WTC11 (cell line): Measurements from ENCODE around the gene SDK2. TPM values are rescaled to one million over a fixed set of nuclear protein-coding genes. Genes with fewer than 3 reads are reported as not detected.

Experiments used
- ATAC-seq: fragments of 200-7000 bp; cut with Tn5 transposase; 2 replicates; pipeline ENCODE4 v1.10.0; 2021; ENCODE audit warnings: mild to moderate bottlenecking, moderate library complexity
- CTCF ChIA-PET: fragments of 300-600 bp; sonication (Branson Sonifier 250); formaldehyde crosslinking; loops from one replicate; lab custom pipeline; 2021; ENCODE audit warnings: antibody characterized with exemption; lab: Charles Lee
- POLR2A ChIA-PET: fragments of 350-600 bp; sonication (Branson Sonifier 250); formaldehyde crosslinking; loops from one replicate; lab custom pipeline; 2021; ENCODE audit warnings: antibody characterized with exemption; lab: Charles Lee
- DNase-seq: peaks from one replicate; pipeline ENCODE4 v3.0.0; 2021; ENCODE audit warnings: low spot score
- H3K27ac Mint-ChIP-seq: 2 replicates; pipeline ENCODE4 v1.8.0; 2021; ENCODE audit warnings: mixed read lengths
- H3K27me3 Mint-ChIP-seq: 2 replicates; pipeline ENCODE4 v1.8.0; 2021; ENCODE audit warnings: low read depth, mild to moderate bottlenecking, moderate library complexity, mixed read lengths
- H3K36me3 Mint-ChIP-seq: 2 replicates; pipeline ENCODE4 v1.8.0; 2021; ENCODE audit warnings: mixed read lengths
- H3K4me1 Mint-ChIP-seq: 2 replicates; pipeline ENCODE4 v1.8.0; 2022; ENCODE audit warnings: mixed read lengths
- H3K4me3 Mint-ChIP-seq: 2 replicates; pipeline ENCODE4 v1.8.0; 2021; ENCODE audit warnings: mild to moderate bottlenecking, moderate library complexity, mixed read lengths
- H3K9me3 Mint-ChIP-seq: 2 replicates; pipeline ENCODE4 v1.8.0; 2021; ENCODE audit warnings: mixed read lengths
- ATF6 ChIP-seq: sonication (generic); formaldehyde crosslinking; IDR thresholded peaks from 2 replicates; pipeline ENCODE4 v1.8.1; 2023; ENCODE audit warnings: mild to moderate bottlenecking, missing genetic modification reagents
- CBFB ChIP-seq: sonication (generic); formaldehyde crosslinking; IDR thresholded peaks from 2 replicates; pipeline ENCODE4 v1.8.1; 2022; ENCODE audit warnings: mild to moderate bottlenecking, low read depth, missing genetic modification reagents
- E2F1 ChIP-seq: sonication (generic); formaldehyde crosslinking; IDR thresholded peaks from 2 replicates; pipeline ENCODE4 v1.8.0; 2022; ENCODE audit warnings: mild to moderate bottlenecking, missing genetic modification reagents
- ETV6 ChIP-seq: sonication (generic); formaldehyde crosslinking; IDR thresholded peaks from 2 replicates; pipeline ENCODE4 v1.8.1; 2022; ENCODE audit warnings: mild to moderate bottlenecking, missing genetic modification reagents
- FOXK1 ChIP-seq: sonication (generic); formaldehyde crosslinking; IDR thresholded peaks from 2 replicates; pipeline ENCODE4 v1.8.0; 2022; ENCODE audit warnings: mild to moderate bottlenecking, moderate library complexity, missing genetic modification reagents
- GABPB1 ChIP-seq: sonication (generic); formaldehyde crosslinking; IDR thresholded peaks from 2 replicates; pipeline ENCODE4 v1.8.1; 2023; ENCODE audit warnings: mild to moderate bottlenecking, missing genetic modification reagents
- JAZF1 ChIP-seq: fragments of 250-450 bp; sonication (Bioruptor Pico); IDR thresholded peaks from 2 replicates; pipeline ENCODE4 v1.9.0; 2021; ENCODE audit warnings: moderate library complexity, mild to moderate bottlenecking, inconsistent platforms
- MAX ChIP-seq: sonication (generic); formaldehyde crosslinking; IDR thresholded peaks from 2 replicates; pipeline ENCODE4 v1.8.0; 2022; ENCODE audit warnings: mild to moderate bottlenecking, missing genetic modification reagents
- NFATC4 ChIP-seq: fragments of 250-450 bp; sonication (Bioruptor Pico); IDR thresholded peaks from 2 replicates; pipeline ENCODE4 v1.9.0; 2021; ENCODE audit warnings: mild to moderate bottlenecking
- NR3C1 ChIP-seq: sonication (generic); formaldehyde crosslinking; conservative IDR thresholded peaks from 2 replicates; pipeline ENCODE4 v1.8.1; 2023; ENCODE audit warnings: low read depth, mild to moderate bottlenecking, missing genetic modification reagents
- PREB ChIP-seq: sonication (generic); formaldehyde crosslinking; IDR thresholded peaks from 2 replicates; pipeline ENCODE4 v1.8.1; 2022; ENCODE audit warnings: mild to moderate bottlenecking, missing genetic modification reagents, moderate library complexity, borderline replicate concordance
- SMAD4 ChIP-seq: sonication (generic); formaldehyde crosslinking; IDR thresholded peaks from 2 replicates; pipeline ENCODE4 v1.8.0; 2022; ENCODE audit warnings: mild to moderate bottlenecking, missing genetic modification reagents
- SP1 ChIP-seq: sonication (generic); formaldehyde crosslinking; conservative IDR thresholded peaks from 2 replicates; pipeline ENCODE4 v1.8.1; 2022; ENCODE audit warnings: missing genetic modification reagents
- TEAD1 ChIP-seq: sonication (generic); formaldehyde crosslinking; IDR thresholded peaks from 2 replicates; pipeline ENCODE4 v1.8.0; 2022; ENCODE audit warnings: mild to moderate bottlenecking, missing genetic modification reagents
- ZNF232 ChIP-seq: sonication (generic); formaldehyde crosslinking; IDR thresholded peaks from 2 replicates; pipeline ENCODE4 v1.8.0; 2022; ENCODE audit warnings: mild to moderate bottlenecking, missing genetic modification reagents
- ZNF263 ChIP-seq: sonication (generic); formaldehyde crosslinking; IDR thresholded peaks from 2 replicates; pipeline ENCODE4 v1.8.1; 2022; ENCODE audit warnings: low read depth, mild to moderate bottlenecking, moderate library complexity, missing genetic modification reagents
- ZNF416 ChIP-seq: fragments of 250-450 bp; sonication (Bioruptor Pico); IDR thresholded peaks from 2 replicates; pipeline ENCODE4 v1.9.0; 2021; ENCODE audit warnings: mild to moderate bottlenecking, inconsistent platforms
- ZNF512 ChIP-seq: sonication (generic); formaldehyde crosslinking; IDR thresholded peaks from 2 replicates; pipeline ENCODE4 v1.8.1; 2022; ENCODE audit warnings: missing genetic modification reagents, borderline replicate concordance
- total RNA-seq: library from RNA; stranded (reverse); gene quantifications from 3 replicates; pipeline ENCODE4 v1.2.3, GENCODE V29; 2021

The SDK2 gene
- total RNA-seq, 1 experiment from 2014 or later, result 14.8 TPM

GRCh38 chr17:73614256-73614655, 30.0 kb downstream of the SDK2 start (continued):
- TF ChIP-seq PREB (no peak), ZNF232 (CRISPR knock-in tag) (no peak), JAZF1 (CRISPR knock-in tag) (no peak), ATF6 (no peak), SMAD4 (CRISPR knock-in tag) (no peak), ETV6 (no peak), E2F1 (CRISPR knock-in tag) (no peak), MAX (CRISPR knock-in tag) (no peak), NR3C1 (CRISPR knock-in tag) (no peak), NFATC4 (CRISPR knock-in tag) (no peak), CBFB (CRISPR knock-in tag) (no peak), FOXK1 (CRISPR knock-in tag) (no peak)

- H3K27ac Mint-ChIP-seq, result peak overlapping the region; percentile 96
- no peak for TF ChIP-seq ZNF512 (CRISPR knock-in tag)
- TF ChIP-seq FOXK1 (CRISPR knock-in tag), result peak; percentile 59; the same call in 1 of the 2 replicates
- TF ChIP-seq TEAD1 (CRISPR knock-in tag), result peak; percentile 40; the same call in 1 of the 2 replicates
- TF ChIP-seq SP1 (CRISPR knock-in tag), result peak; percentile 56; the same call in 1 of the 2 replicates
- ATAC-seq, result peak; percentile 70
- POLR2A ChIA-PET, result interaction anchor here (0.6 to 0.7 kb wide), 4 partner anchors 26 to 189 kb away, joined by 3 to 7 read pairs (median 4); no protein-coding TSS in a partner anchor
- peaks cover 4% of the 10 kb centered on the region for H3K9me3 Mint-ChIP-seq
- peak; percentile 72 for DNase-seq
- H3K36me3 Mint-ChIP-seq, result peaks cover 4% of the 10 kb centered on the region; the same call in 1 of the 2 replicates
- CTCF ChIA-PET, result interaction anchor here (0.6 to 2.5 kb wide), 11 partner anchors 13 to 586 kb away, joined by 3 to 14 read pairs (median 3); no protein-coding TSS in a partner anchor
- H3K4me3 Mint-ChIP-seq, result peak overlapping the region; percentile 52
- H3K4me1 Mint-ChIP-seq, result peaks cover 57% of the 10 kb centered on the region
- no peaks in the 10 kb centered on the region for H3K27me3 Mint-ChIP-seq
These were observed 30.7 kb downstream of the SDK2 start for GRCh38 chr17:73613271-73614233.

GRCh38 chr17:73612031-73612472, 32.2 kb downstream of the SDK2 start:
- DNase-seq, result no peak
- H3K27ac Mint-ChIP-seq, result no peak overlapping the region
- H3K4me1 Mint-ChIP-seq, result peaks cover 43% of the 10 kb centered on the region
- ATAC-seq, result no peak
- H3K4me3 Mint-ChIP-seq, result no peak overlapping the region
- CTCF ChIA-PET, result interaction anchor here (1.6 to 2.5 kb wide), 2 partner anchors 16 to 34 kb away, joined by 5 to 14 read pairs; no protein-coding TSS in a partner anchor
- no peaks in the 10 kb centered on the region for H3K9me3 Mint-ChIP-seq
- H3K27me3 Mint-ChIP-seq, result no peaks in the 10 kb centered on the region
- TF ChIP-seq GABPB1 (CRISPR knock-in tag) (no peak), ZNF416 (CRISPR knock-in tag) (no peak), ZNF263 (CRISPR knock-in tag) (no peak), CBFB (CRISPR knock-in tag) (no peak)
- POLR2A ChIA-PET, result no interaction called here
- H3K36me3 Mint-ChIP-seq, result no peaks in the 10 kb centered on the region
